PFSK-1 (cell line): ENCODE data around the gene S100A7A.

ENCODE experiments used
- POLR2AphosphoS5 ChIP-seq: IDR thresholded peaks from 2 replicates; pipeline ENCODE4 v1.6.1; 2012; ENCODE audit warnings: low read depth, mild to moderate bottlenecking, control low read depth, low read length, moderate library complexity
- REST ChIP-seq, 2 experiments: IDR thresholded peaks; 2 replicates each; pipeline versions ENCODE4 v1.6.1 to v1.8.0; 2011 to 2012; ENCODE audit warnings: low read depth in 2 of 2, low read length in 2 of 2, control low read depth in 1 of 2, inconsistent platforms in 1 of 2, mild to moderate bottlenecking in 1 of 2, moderate library complexity in 1 of 2; ENCODE audit not compliant: insufficient read depth in 1 of 2
- TAF1 ChIP-seq: IDR thresholded peaks from 2 replicates; pipeline ENCODE4 v1.6.1; 2012; ENCODE audit warnings: low read length, control low read depth, borderline replicate concordance; ENCODE audit not compliant: insufficient read depth

- TF ChIP-seq POLR2AphosphoS5 (no peak), REST (IDR thresholded peaks at IDR 0.05; ENCODE audit: insufficient read depth in 1 of 2, low read depth in 2 of 2, low read length in 2 of 2) (no peak), TAF1 (no peak)
Observed at GRCh38 chr1:153434746-153435455, 18.6 kb downstream of the S100A7A start.
